Effector memory CD4-positive, alpha-beta T cell (primary cell): ENCODE data around the gene SYNGR4.

Source experiments
- DNase-seq, 3 donors: peaks; one replicate each; pipeline ENCODE4 v3.0.0-alpha.2; 2020
- H3K27ac ChIP-seq: 2 replicates; pipeline ENCODE4 v1.7.0; 2013; ENCODE audit warnings: mild to moderate bottlenecking, low read length, moderate library complexity; ENCODE audit not compliant: insufficient read depth, poor library complexity, severe bottlenecking
- H3K27me3 ChIP-seq: replicated peaks from 2 replicates; pipeline ENCODE4 v1.7.0; 2013; ENCODE audit warnings: mild to moderate bottlenecking, low read length; ENCODE audit not compliant: insufficient read depth, control insufficient read depth, poor library complexity, severe bottlenecking
- H3K36me3 ChIP-seq: 2 replicates; pipeline ENCODE4 v1.7.0; 2013; ENCODE audit warnings: mild to moderate bottlenecking, low read length, moderate library complexity; ENCODE audit not compliant: control insufficient read depth, insufficient read depth
- H3K4me1 ChIP-seq: 2 replicates; pipeline ENCODE4 v1.7.0; 2013; ENCODE audit warnings: low read length, mild to moderate bottlenecking; ENCODE audit not compliant: control insufficient read depth, insufficient read depth, poor library complexity, severe bottlenecking
- H3K4me3 ChIP-seq: 2 replicates; pipeline ENCODE4 v1.7.0; 2013; ENCODE audit warnings: low read length, low read depth, mild to moderate bottlenecking; ENCODE audit not compliant: insufficient read depth, poor library complexity, severe bottlenecking
- H3K9me3 ChIP-seq: 2 replicates; pipeline ENCODE4 v1.7.0; 2013; ENCODE audit warnings: mild to moderate bottlenecking, low read length, moderate library complexity; ENCODE audit not compliant: control insufficient read depth

SYNGR4 gene

GRCh38 chr19:48395499-48395898, 31.3 kb downstream of the SYNGR4 start:
- no peaks in the 10 kb centered on the region for H3K9me3 ChIP-seq
- DNase-seq, result no peak
- peaks cover 41% of the 10 kb centered on the region for H3K4me1 ChIP-seq
- H3K4me3 ChIP-seq, result no peak overlapping the region
- no peaks in the 10 kb centered on the region for H3K36me3 ChIP-seq
- H3K27ac ChIP-seq, result no peak overlapping the region
- H3K27me3 ChIP-seq, result peaks cover 29% of the 10 kb centered on the region

GRCh38 chr19:48396016-48396823, 32.1 kb downstream of the SYNGR4 start:
- DNase-seq, result no peak
- no peaks in the 10 kb centered on the region for H3K9me3 ChIP-seq
- no peaks in the 10 kb centered on the region for H3K36me3 ChIP-seq
- peaks cover 41% of the 10 kb centered on the region for H3K4me1 ChIP-seq
- no peak overlapping the region for H3K27ac ChIP-seq
- H3K4me3 ChIP-seq, result no peak overlapping the region
- H3K27me3 ChIP-seq, result peaks cover 29% of the 10 kb centered on the region

- peaks cover 29% of the 10 kb centered on the region for H3K27me3 ChIP-seq
- H3K4me1 ChIP-seq, result peaks cover 37% of the 10 kb centered on the region
- no peak overlapping the region for H3K27ac ChIP-seq
- no peaks in the 10 kb centered on the region for H3K9me3 ChIP-seq
- no peak for DNase-seq
- H3K36me3 ChIP-seq, result no peaks in the 10 kb centered on the region
- no peak overlapping the region for H3K4me3 ChIP-seq
These were observed 32.6 kb downstream of the SYNGR4 start for GRCh38 chr19:48396824-48397176.

- Histone ChIP-seq H3K36me3 (no peaks in the 10 kb centered on the region), H3K4me1 (peaks cover 34% of the 10 kb centered on the region), H3K27me3 (peaks cover 29% of the 10 kb centered on the region)
These were observed 33.3 kb downstream of the SYNGR4 start for GRCh38 chr19:48397263-48398101.

DNA sequence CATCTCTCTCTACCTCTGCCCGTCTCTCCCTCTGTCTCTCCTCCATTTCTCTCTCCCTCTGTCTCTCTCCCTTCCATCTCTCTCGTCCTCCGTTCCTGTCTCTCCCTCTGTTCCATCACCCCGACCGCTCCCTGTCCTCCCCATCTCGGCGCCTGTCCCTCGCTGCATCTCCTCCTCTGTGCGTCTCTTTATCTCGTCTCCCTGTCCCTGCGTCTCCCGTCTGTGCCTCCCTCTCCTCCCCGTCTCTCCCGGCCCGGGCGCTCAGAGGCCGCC, 33.9 kb downstream of the SYNGR4 start:
- no peaks in the 10 kb centered on the region for H3K9me3 ChIP-seq
- peaks cover 34% of the 10 kb centered on the region for H3K4me1 ChIP-seq
- H3K36me3 ChIP-seq, result no peaks in the 10 kb centered on the region
- peak overlapping the region; percentile 49 for H3K4me3 ChIP-seq
- H3K27ac ChIP-seq, result no peak overlapping the region
- peaks cover 29% of the 10 kb centered on the region for H3K27me3 ChIP-seq
- DNase-seq, result no peak

More at GRCh38 chr19:48397263-48398101, 33.3 kb downstream of the SYNGR4 start:
- Histone ChIP-seq H3K4me3 (peak overlapping the region; percentile 49), H3K27ac (no peak overlapping the region), H3K9me3 (no peaks in the 10 kb centered on the region)
- DNase-seq, result no peak

GRCh38 chr19:48398375-48399235, 34.4 kb downstream of the SYNGR4 start:
- Histone ChIP-seq H3K4me1 (peaks cover 30% of the 10 kb centered on the region), H3K36me3 (no peaks in the 10 kb centered on the region), H3K9me3 (no peaks in the 10 kb centered on the region), H3K27me3 (peaks cover 27% of the 10 kb centered on the region), H3K4me3 (peak overlapping the region; percentile 49), H3K27ac (no peak overlapping the region)
- peak; percentile 71 to 74 (median 74) for DNase-seq

DNA sequence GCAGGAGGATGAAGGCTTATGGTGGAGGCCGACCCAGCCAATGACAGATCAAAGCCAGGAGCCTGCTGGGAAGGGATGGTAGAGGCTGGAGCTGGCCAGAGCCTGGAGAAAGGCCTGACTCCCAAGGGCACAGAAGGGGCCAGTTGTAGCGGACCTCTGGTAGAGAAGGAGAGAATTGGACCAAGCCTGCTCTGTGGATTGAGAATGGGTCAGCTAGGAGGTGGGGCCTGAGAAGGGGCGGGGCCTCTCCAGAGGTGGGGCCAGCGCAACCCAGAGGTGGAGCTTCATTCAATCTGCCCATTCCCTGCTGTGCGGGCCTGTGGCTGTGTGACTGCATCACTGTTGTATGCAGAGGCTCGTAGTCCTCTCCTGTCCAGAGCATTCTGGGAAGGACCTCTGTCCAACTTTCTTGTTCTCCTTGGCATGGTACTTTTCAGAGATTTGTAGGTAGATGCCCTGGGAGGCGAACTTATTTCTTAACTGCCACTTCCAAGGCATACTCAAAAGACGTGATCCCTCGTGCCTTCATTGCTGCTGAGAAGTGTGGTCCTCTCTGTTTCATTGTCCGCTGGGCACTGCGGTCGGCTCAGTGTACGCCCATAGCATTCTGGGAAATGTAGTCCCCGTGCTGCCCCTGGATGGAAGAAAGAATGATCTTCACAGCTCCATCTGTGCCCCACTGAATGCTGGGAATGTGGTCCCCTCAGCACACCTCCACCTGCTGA, 36.0 kb downstream of the SYNGR4 start:
- no peaks in the 10 kb centered on the region for H3K36me3 ChIP-seq
- peak in 1 of 3 donors; percentile 18 for DNase-seq
- H3K27me3 ChIP-seq, result peaks cover 14% of the 10 kb centered on the region
- H3K9me3 ChIP-seq, result no peaks in the 10 kb centered on the region
- H3K4me1 ChIP-seq, result peaks cover 17% of the 10 kb centered on the region
- no peak overlapping the region for H3K27ac ChIP-seq
- H3K4me3 ChIP-seq, result no peak overlapping the region

DNA sequence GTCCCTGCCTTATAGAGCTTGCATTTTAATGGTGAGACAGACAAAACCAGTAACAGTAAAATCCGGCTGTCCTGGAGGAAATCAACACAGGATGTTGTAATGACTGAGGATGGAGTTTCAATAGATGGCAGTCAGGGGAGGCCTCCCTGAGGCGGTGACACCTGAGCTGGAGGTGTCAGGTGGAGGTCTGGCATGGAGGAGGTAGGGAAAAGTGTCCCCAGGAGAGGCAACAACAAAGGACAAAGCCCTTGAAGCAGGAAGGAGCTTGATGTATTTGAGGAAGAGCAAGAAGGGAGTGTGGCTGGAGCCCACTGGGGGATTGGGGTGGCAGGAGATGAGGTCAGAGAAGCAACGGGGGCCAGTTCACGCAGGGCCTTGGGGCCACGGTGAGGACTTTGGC, 37.1 kb downstream of the SYNGR4 start:
- no peak overlapping the region for H3K4me3 ChIP-seq
- DNase-seq, result no peak
- peaks cover 11% of the 10 kb centered on the region for H3K4me1 ChIP-seq
- H3K9me3 ChIP-seq, result no peaks in the 10 kb centered on the region
- no peak overlapping the region for H3K27ac ChIP-seq
- peaks cover 3% of the 10 kb centered on the region for H3K27me3 ChIP-seq
- H3K36me3 ChIP-seq, result no peaks in the 10 kb centered on the region

GRCh38 chr19:48403606-48404005, 39.4 kb downstream of the SYNGR4 start:
- Histone ChIP-seq H3K9me3 (no peaks in the 10 kb centered on the region), H3K27me3 (no peaks in the 10 kb centered on the region), H3K27ac (no peak overlapping the region), H3K4me1 (no peaks in the 10 kb centered on the region), H3K36me3 (no peaks in the 10 kb centered on the region), H3K4me3 (no peak overlapping the region)
- DNase-seq, result no peak
